Body of pancreas (tissue), 4 donors: Measurements from ENCODE around the gene IL19. TPM values are rescaled to one million over a fixed set of nuclear protein-coding genes. Genes with fewer than 3 reads are reported as not detected.
A peak's percentile ranks its signal among the peaks of the same experiment; 100 is the strongest.

Experiments used
- ATAC-seq: fragments of 150-250 bp; one replicate; pipeline ENCODE4 v1.9.1; 2016
- DNase-seq, 4 donors: peaks; one replicate each; pipeline ENCODE4 v3.0.0-alpha.2; 2019
- H3K27ac ChIP-seq, 4 donors: fragments of 200-600 bp; sonication (generic); 1 replicate in 3 of 4; 2 replicates in 1 of 4; pipeline versions ENCODE4 v1.5.1 to v1.6.1; 2016 to 2019; ENCODE audit warnings: mild to moderate bottlenecking in 1 of 4, mixed read lengths in 1 of 4, moderate library complexity in 1 of 4
- H3K27me3 ChIP-seq, 2 donors: fragments of 200-600 bp; sonication (generic); one replicate each; pipeline ENCODE4 v1.6.0; 2016; ENCODE audit warnings: mild to moderate bottlenecking in 1 of 2
- H3K36me3 ChIP-seq, 2 donors: fragments of 200-600 bp; sonication (generic); replicated peaks in 1 of 2; 2 replicates each; pipeline ENCODE4 v1.5.1; 2016; ENCODE audit warnings: low read depth in 2 of 2; ENCODE audit not compliant: insufficient read depth in 1 of 2
- H3K4me1 ChIP-seq: fragments of 200-600 bp; sonication (generic); one replicate; pipeline ENCODE4 v1.6.0; 2016
- H3K4me3 ChIP-seq, 2 donors: fragments of 200-600 bp; sonication (generic); 1 replicate in 1 of 2; 2 replicates in 1 of 2; pipeline ENCODE4 v1.5.1; 2016 to 2019
- H3K9me3 ChIP-seq, 3 donors: fragments of 200-600 bp; sonication (generic); 1 replicate in 2 of 3; 2 replicates in 1 of 3; pipeline ENCODE4 v1.5.1; 2016
- POLR2A ChIP-seq, 3 donors: fragments of 450-650 bp; IDR thresholded peaks; one replicate each; pipeline ENCODE4 v1.6.1; 2016; ENCODE audit warnings: antibody characterized with exemption in 3 of 3, mild to moderate bottlenecking in 2 of 3
- WGBS, 2 donors: methylation state at CpG; one replicate each; pipeline ENCODE4 v1.1.5; 2017; 5-methylcytosine and 5-hydroxymethylcytosine counted together
- intact Hi-C: fragments of 100-400 bp; cut with DNase I; formaldehyde crosslinking; loops from one replicate; pipeline ENCODE4 v1.15.1; 2023
- total RNA-seq, 2 donors: library from RNA; depleted of rRNA; stranded (reverse); fragments of >200 nt; gene quantifications; one replicate each; pipeline ENCODE4 v1.1.0, GENCODE V29; 2016
- TF ChIP-seq, protein P1 (sequence below), 7 experiments: fragments of 450-650 bp in 4 of 7; fragments of 200-600 bp in 3 of 7; sonication (generic) in 3 of 7; IDR thresholded peaks; one replicate each; pipeline ENCODE4 v1.5.1; 2016 to 2019; ENCODE audit warnings: antibody characterized with exemption in 7 of 7

IL19 gene
- total RNA-seq, 2 donors from 2014 or later = not detected

- no peaks in the 10 kb centered on the region for H3K27me3 ChIP-seq
- ATAC-seq (no peak), DNase-seq (no peak)
- no peaks in the 10 kb centered on the region for H3K9me3 ChIP-seq
- TF ChIP-seq POLR2A (IDR thresholded peaks at IDR 0.05) = no peak
- TF ChIP-seq, protein P1, sequence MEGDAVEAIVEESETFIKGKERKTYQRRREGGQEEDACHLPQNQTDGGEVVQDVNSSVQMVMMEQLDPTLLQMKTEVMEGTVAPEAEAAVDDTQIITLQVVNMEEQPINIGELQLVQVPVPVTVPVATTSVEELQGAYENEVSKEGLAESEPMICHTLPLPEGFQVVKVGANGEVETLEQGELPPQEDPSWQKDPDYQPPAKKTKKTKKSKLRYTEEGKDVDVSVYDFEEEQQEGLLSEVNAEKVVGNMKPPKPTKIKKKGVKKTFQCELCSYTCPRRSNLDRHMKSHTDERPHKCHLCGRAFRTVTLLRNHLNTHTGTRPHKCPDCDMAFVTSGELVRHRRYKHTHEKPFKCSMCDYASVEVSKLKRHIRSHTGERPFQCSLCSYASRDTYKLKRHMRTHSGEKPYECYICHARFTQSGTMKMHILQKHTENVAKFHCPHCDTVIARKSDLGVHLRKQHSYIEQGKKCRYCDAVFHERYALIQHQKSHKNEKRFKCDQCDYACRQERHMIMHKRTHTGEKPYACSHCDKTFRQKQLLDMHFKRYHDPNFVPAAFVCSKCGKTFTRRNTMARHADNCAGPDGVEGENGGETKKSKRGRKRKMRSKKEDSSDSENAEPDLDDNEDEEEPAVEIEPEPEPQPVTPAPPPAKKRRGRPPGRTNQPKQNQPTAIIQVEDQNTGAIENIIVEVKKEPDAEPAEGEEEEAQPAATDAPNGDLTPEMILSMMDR (IDR thresholded peaks at IDR 0.05) = no peak
- no peak overlapping the region for H3K27ac ChIP-seq
- no peaks in the 10 kb centered on the region for H3K4me1 ChIP-seq
- intact Hi-C loops = no loop called here
- 75 to 79% methylated on average over 2 of the region's 2 CpGs for WGBS, 2 donors
- no peaks in the 10 kb centered on the region for H3K36me3 ChIP-seq
- no peak overlapping the region for H3K4me3 ChIP-seq
Observed at GRCh38 chr1:206814716-206815341, 44.3 kb downstream of the IL19 start.

DNA sequence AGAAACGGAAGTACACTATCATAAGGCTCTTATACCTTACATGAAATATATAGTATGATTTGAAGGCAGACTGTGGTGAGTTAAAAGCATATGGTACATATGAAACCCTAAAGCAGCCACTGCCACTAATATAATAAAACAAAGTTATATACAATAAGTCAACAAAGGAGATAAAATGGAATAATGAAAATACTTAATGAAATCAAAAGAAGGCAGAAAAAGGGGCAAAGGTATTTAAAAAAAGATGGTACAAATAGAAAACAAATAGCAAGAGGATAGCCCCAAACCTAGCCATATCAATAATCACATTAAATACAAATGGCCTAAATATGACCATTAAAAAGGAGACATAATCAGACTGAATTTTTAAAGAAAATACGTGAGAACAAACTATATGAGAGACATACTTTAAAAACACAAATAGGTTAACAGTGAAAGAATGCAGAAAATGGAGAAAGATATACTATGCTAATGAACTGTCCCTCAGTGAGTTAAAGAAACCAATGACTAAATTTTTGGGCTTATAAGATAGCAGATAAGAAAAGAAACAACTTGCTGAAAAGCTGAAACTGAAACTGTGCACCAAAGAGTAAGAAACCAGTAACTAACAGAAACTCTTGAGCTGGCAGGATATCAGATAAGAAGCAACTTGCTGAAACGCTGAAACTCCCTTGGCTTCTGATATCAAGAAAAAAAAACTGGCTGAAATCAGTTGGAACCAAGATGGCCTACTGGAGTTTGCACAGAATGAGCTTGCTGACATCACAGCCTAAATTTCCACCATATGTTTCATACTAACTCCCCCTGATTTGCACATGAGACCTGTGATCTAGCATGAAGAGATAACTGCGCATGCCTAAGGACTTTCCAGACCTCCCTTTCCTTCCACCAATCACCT is 46.1 kb downstream of the IL19 start:
- DNase-seq (peak in 1 of 4 donors; percentile 19), ATAC-seq (peak; percentile 52)
- no peak overlapping the region for H3K4me3 ChIP-seq
- no peaks in the 10 kb centered on the region for H3K36me3 ChIP-seq
- TF ChIP-seq, protein P1 (IDR thresholded peaks at IDR 0.05) = no peak
- TF ChIP-seq POLR2A (IDR thresholded peaks at IDR 0.05) = no peak
- no peak overlapping the region for H3K27ac ChIP-seq
- no peaks in the 10 kb centered on the region for H3K27me3 ChIP-seq
- WGBS, 2 donors = 63 to 72% methylated on average over 4 of the region's 4 CpGs
- H3K9me3 ChIP-seq = no peaks in the 10 kb centered on the region
- H3K4me1 ChIP-seq = no peaks in the 10 kb centered on the region
- intact Hi-C loops = no loop called here

DNA sequence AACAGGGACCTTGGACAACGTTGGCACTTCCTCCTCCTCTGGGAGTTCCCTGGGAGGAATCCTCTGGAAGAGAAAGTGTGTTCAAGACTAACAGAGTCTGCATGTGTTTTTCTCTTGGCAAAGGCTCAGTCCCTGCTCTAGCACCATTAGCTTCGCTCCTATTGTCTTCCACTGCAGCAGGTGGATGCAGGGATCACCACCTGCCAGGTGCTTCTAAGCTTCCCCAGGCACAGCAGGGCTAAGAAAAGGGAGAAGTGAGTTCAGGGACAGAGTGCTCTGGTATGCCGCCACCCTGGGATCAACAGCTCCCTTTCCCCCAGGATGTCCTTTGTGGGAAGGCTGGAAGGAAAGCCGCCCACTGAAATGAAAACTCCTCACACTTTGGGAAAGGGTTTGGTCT is 50.9 kb downstream of the IL19 start:
- DNase-seq = no peak

DNA sequence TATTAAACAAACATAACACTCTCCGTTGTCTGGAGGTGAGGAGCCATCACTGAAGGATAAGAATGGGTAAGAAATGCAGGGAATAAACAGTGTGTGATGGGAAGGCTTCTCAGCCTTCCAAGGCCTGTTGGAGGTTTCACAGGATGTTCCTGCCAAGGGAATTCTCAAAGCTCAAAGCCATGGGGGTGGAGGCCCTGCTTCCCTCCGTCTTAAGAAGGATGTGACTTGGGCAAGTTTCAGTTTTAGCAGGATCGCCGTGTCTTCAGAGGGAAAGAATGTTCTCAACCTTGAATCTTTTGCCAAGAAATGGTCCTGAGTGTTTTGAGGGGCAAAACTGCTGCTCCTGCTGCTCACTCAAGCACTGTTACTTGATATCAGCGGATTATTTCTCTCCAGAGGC is 53.2 kb downstream of the IL19 start:
- H3K36me3 ChIP-seq = no peaks in the 10 kb centered on the region
- H3K27me3 ChIP-seq = no peaks in the 10 kb centered on the region
- H3K4me1 ChIP-seq = no peaks in the 10 kb centered on the region
- TF ChIP-seq, protein P1 (IDR thresholded peaks at IDR 0.05) = no peak
- no peak for TF ChIP-seq POLR2A (IDR thresholded peaks at IDR 0.05)
- H3K27ac ChIP-seq = no peak overlapping the region
- 68 to 73% methylated on average over 5 of the region's 5 CpGs for WGBS, 2 donors
- H3K4me3 ChIP-seq = no peak overlapping the region
- intact Hi-C loops = no loop called here
- DNase-seq = peak in 1 of 4 donors; percentile 25
- no peak for ATAC-seq
- H3K9me3 ChIP-seq = no peaks in the 10 kb centered on the region

More for the DNA sequence above, 50.9 kb downstream of the IL19 start:
- no peak for ATAC-seq
- H3K27ac ChIP-seq = no peak overlapping the region
- 69 to 77% methylated on average over 4 of the region's 4 CpGs for WGBS, 2 donors
- H3K4me3 ChIP-seq = no peak overlapping the region
- H3K27me3 ChIP-seq = no peaks in the 10 kb centered on the region
- no peaks in the 10 kb centered on the region for H3K9me3 ChIP-seq
- H3K36me3 ChIP-seq = no peaks in the 10 kb centered on the region
- TF ChIP-seq, protein P1 (IDR thresholded peaks at IDR 0.05) = no peak
- no peak for TF ChIP-seq POLR2A (IDR thresholded peaks at IDR 0.05)
- intact Hi-C loops = no loop called here
- H3K4me1 ChIP-seq = no peaks in the 10 kb centered on the region
